Daoy (cell line): ENCODE data around the gene OLIG2. TPM values are rescaled to one million over a fixed set of nuclear protein-coding genes. Genes with fewer than 3 reads are reported as not detected.

Experiments used
- DNase-seq: peaks from one replicate; pipeline ENCODE4 v3.0.0-alpha.2; 2015; ENCODE audit warnings: low read depth
- total RNA-seq: library from RNA; depleted of rRNA; stranded (reverse); fragments of >200 nt; shearing (Covaris generic); gene quantifications from 2 replicates; pipeline ENCODE4 v1.2.3, GENCODE V29; 2014

Gene OLIG2
- total RNA-seq, 1 experiment from 2014 or later, result 1.3 TPM

- DNase-seq, result peak; percentile 27
These were observed 5.7 kb upstream of the OLIG2 start for GRCh38 chr21:33019885-33020557.

GRCh38 chr21:33020558-33021100, 5.1 kb upstream of the OLIG2 start:
- DNase-seq, result no peak

GRCh38 chr21:33021150-33021549, 4.6 kb upstream of the OLIG2 start:
- DNase-seq, result no peak

- no peak for DNase-seq
These were observed 4.1 kb upstream of the OLIG2 start for GRCh38 chr21:33021667-33022066.

- DNase-seq, result no peak
These were observed 3.3 kb upstream of the OLIG2 start for GRCh38 chr21:33022489-33022827.

- no peak for DNase-seq
These were observed 2.7 kb upstream of the OLIG2 start for GRCh38 chr21:33022828-33023573.

GRCh38 chr21:33023574-33024200, 2.0 kb upstream of the OLIG2 start:
- peak; percentile 37 for DNase-seq

- no peak for DNase-seq
These were observed 1.3 kb upstream of the OLIG2 start for GRCh38 chr21:33024201-33025103.

- peak; percentile 70 for DNase-seq
These were observed 638 bp upstream of the OLIG2 start for GRCh38 chr21:33025106-33025488.

- no peak for DNase-seq
These were observed 716 bp downstream of the OLIG2 start for GRCh38 chr21:33026443-33026858.

GRCh38 chr21:33026878-33027400, 1.2 kb downstream of the OLIG2 start:
- DNase-seq, result peak; percentile 51

GRCh38 chr21:33027401-33028286, 1.9 kb downstream of the OLIG2 start:
- peak; percentile 30 for DNase-seq

- DNase-seq, result no peak
These were observed 2.5 kb downstream of the OLIG2 start for GRCh38 chr21:33028287-33028670.

- DNase-seq, result no peak
These were observed 3.1 kb downstream of the OLIG2 start for GRCh38 chr21:33028773-33029384.

- no peak for DNase-seq
These were observed 3.7 kb downstream of the OLIG2 start for GRCh38 chr21:33029385-33029921.

GRCh38 chr21:33029975-33030461, 4.3 kb downstream of the OLIG2 start:
- DNase-seq, result no peak

GRCh38 chr21:33030633-33031032, 4.9 kb downstream of the OLIG2 start:
- DNase-seq, result no peak

- no peak for DNase-seq
These were observed 5.6 kb downstream of the OLIG2 start for GRCh38 chr21:33031152-33031911.
